K562 (cell line): ENCODE results near the gene FCAMR. TPM values are rescaled to one million over a fixed set of nuclear protein-coding genes. Genes with fewer than 3 reads are reported as not detected.

Source experiments
- CEBPG ChIP-seq, 3 experiments: fragments of 200-800 bp in 1 of 3; sonication (Bioruptor generic) in 1 of 3; sonication (generic) in 1 of 3; formaldehyde crosslinking in 1 of 3; IDR thresholded peaks in 2 of 3; conservative IDR thresholded peaks in 1 of 3; 2 replicates each; pipeline versions ENCODE4 v1.6.1 to v1.8.0; 2016 to 2022; ENCODE audit warnings: missing compliant biosample characterization in 2 of 3, missing genetic modification characterization in 2 of 3, mild to moderate bottlenecking in 1 of 3, missing genetic modification reagents in 1 of 3
- CHD2 ChIP-seq: IDR thresholded peaks from 2 replicates; pipeline ENCODE4 v1.6.1; 2011; ENCODE audit warnings: low read depth, low read length
- FOXJ2 ChIP-seq: fragments of 200-800 bp; sonication (Bioruptor generic); IDR thresholded peaks from 2 replicates; pipeline ENCODE4 v1.6.1; 2016; ENCODE audit warnings: missing genetic modification characterization, missing compliant biosample characterization
- LEF1 ChIP-seq: fragments of 450-650 bp; IDR thresholded peaks from 2 replicates; pipeline ENCODE4 v1.6.1; 2016; ENCODE audit warnings: mild to moderate bottlenecking
- MED1 ChIP-seq: sonication (generic); formaldehyde crosslinking; IDR thresholded peaks from 2 replicates; pipeline ENCODE4 v1.8.1; 2023; ENCODE audit warnings: missing genetic modification reagents, borderline replicate concordance
- SOX6 ChIP-seq: fragments of 450-650 bp; IDR thresholded peaks from 2 replicates; pipeline ENCODE4 v1.6.1; 2014; ENCODE audit warnings: mild to moderate bottlenecking
- TCFL5 ChIP-seq: fragments of 250-450 bp; sonication (Bioruptor Pico); conservative IDR thresholded peaks from 2 replicates; pipeline ENCODE4 v1.6.1; 2021; ENCODE audit warnings: mild to moderate bottlenecking, moderate library complexity, matching md5 sums
- ZBTB12 ChIP-seq: fragments of 250-450 bp; sonication (Bioruptor Pico); IDR thresholded peaks from 2 replicates; pipeline ENCODE4 v1.4.0; 2020
- ZC3H4 ChIP-seq: sonication (generic); formaldehyde crosslinking; IDR thresholded peaks from 2 replicates; pipeline ENCODE4 v1.9.0; 2021; ENCODE audit warnings: missing genetic modification reagents, borderline replicate concordance
- ZHX1 ChIP-seq: fragments of 150-350 bp; conservative IDR thresholded peaks from 2 replicates; pipeline ENCODE4 v1.6.1; 2014; ENCODE audit warnings: low read length
- ZNF407 ChIP-seq: fragments of 450-650 bp; IDR thresholded peaks from 2 replicates; pipeline ENCODE4 v1.6.1; 2016; ENCODE audit warnings: low read depth
- ZNF76 ChIP-seq: fragments of 250-450 bp; sonication (Bioruptor Pico); IDR thresholded peaks from 2 replicates; pipeline ENCODE4 v1.4.0; 2020; ENCODE audit warnings: mild to moderate bottlenecking, moderate library complexity, borderline replicate concordance
- polyA plus RNA-seq, 8 experiments: library from polyadenylated mRNA; depleted of rRNA in 4 of 8; stranded (reverse) in 5 of 8; unstranded in 3 of 8; fragments of >200 nt; fragmentation: Nextera tagmentation in 2 of 8; fragmentation: Illumina TruSeq in 1 of 8; extraction: Ambion mirVana in 2 of 8; extraction: Trizol in 1 of 8; gene quantifications; 2 replicates each; pipeline versions ENCODE4 v1.2.1 to v1.2.3, GENCODE V29; 2011 to 2014; ENCODE audit warnings: inconsistent platforms in 1 of 8, missing spikeins in 1 of 8
- total RNA-seq, 7 experiments: library from RNA; depleted of rRNA in 6 of 7; stranded (reverse); fragments of >200 nt in 6 of 7; fragmentation: Illumina TruSeq in 2 of 7; extraction: Trizol in 2 of 7; gene quantifications; 2 replicates each; pipeline versions ENCODE4 v1.2.1 to v1.2.3, GENCODE V29; 2011 to 2021; ENCODE audit warnings: low replicate concordance in 1 of 7

Gene FCAMR
- total and polyA plus RNA-seq, 9 of the 15 experiments (the other 6 are each of a cell fraction or from before 2014, with no cell fraction given) = not detected

- TF ChIP-seq ZC3H4 (no peak), SOX6 (peak; percentile 97), ZBTB12 (CRISPR knock-in tag) (no peak), TCFL5 (CRISPR knock-in tag) (no peak), ZNF407 (no peak), ZHX1 (no peak), CHD2 (no peak), CEBPG (CRISPR knock-in tag; IDR thresholded peaks at IDR 0.05) (no peak), CEBPG (tag; conservative IDR thresholded peaks at IDR 0.05 in 1 of 2, IDR thresholded peaks at IDR 0.05 in 1 of 2) (no peak), ZNF76 (CRISPR knock-in tag) (no peak), FOXJ2 (tag) (0 out of 2 replicates have a peak, but pooled peaks have one; percentile 36), MED1 (CRISPR knock-in tag) (no peak), LEF1 (peak; percentile 76)
These were observed 47.6 kb upstream of the FCAMR start (continued) for GRCh38 chr1:207017615-207018559.
